HEK293 (cell line): ENCODE results near the gene PADI3.

Experiments
- CTCF ChIA-PET: fragments of 350-600 bp; formaldehyde crosslinking; extraction: SDS; loops from one replicate; lab custom pipeline; 2021; ENCODE audit warnings: antibody characterized with exemption; lab: Yijun Ruan, JAX
- POLR2A ChIA-PET: fragments of 300-600 bp; formaldehyde crosslinking; extraction: SDS; loops from one replicate; lab custom pipeline; 2020; ENCODE audit warnings: antibody characterized with exemption, inconsistent platforms; lab: Yijun Ruan, JAX
- H3K27ac ChIP-seq: fragments of 200-500 bp; sonication (Bioruptor generic); 2 replicates; pipeline ENCODE4 v1.5.1; 2014; ENCODE audit warnings: low read depth, low read length, control low read depth, inconsistent platforms; ENCODE audit errors: extremely low read depth
- H3K36me3 ChIP-seq, 2 experiments: fragments of 200-500 bp in 1 of 2; sonication (Bioruptor generic) in 1 of 2; 1 replicate in 1 of 2; 2 replicates in 1 of 2; pipeline ENCODE4 v1.5.1; 2014 to 2017; ENCODE audit warnings: inconsistent platforms in 2 of 2, low read length in 2 of 2; ENCODE audit not compliant: control insufficient read depth in 2 of 2, insufficient read depth in 1 of 2
- H3K4me1 ChIP-seq: fragments of 200-500 bp; sonication (Bioruptor generic); 2 replicates; pipeline ENCODE4 v1.5.1; 2014; ENCODE audit warnings: mild to moderate bottlenecking, low read length, inconsistent platforms; ENCODE audit not compliant: control insufficient read depth, insufficient read depth
- H3K4me3 ChIP-seq: 2 replicates; pipeline ENCODE4 v1.5.1; 2011; ENCODE audit warnings: low read depth, mild to moderate bottlenecking, control low read depth, low read length, moderate library complexity
- H3K9me3 ChIP-seq: fragments of 200-500 bp; sonication (Bioruptor generic); 2 replicates; pipeline ENCODE4 v1.5.1; 2014; ENCODE audit warnings: low read depth, low read length, inconsistent platforms; ENCODE audit not compliant: control insufficient read depth, insufficient read depth
- BCL11A ChIP-seq: fragments of 450-650 bp; formaldehyde crosslinking; IDR thresholded peaks from 2 replicates; pipeline ENCODE4 v1.5.1; 2016; ENCODE audit warnings: low read depth, missing biosample characterization, missing genetic modification characterization
- FEZF1 ChIP-seq: fragments of 450-650 bp; formaldehyde crosslinking; IDR thresholded peaks from 2 replicates; pipeline ENCODE4 v1.5.1; 2016; ENCODE audit warnings: missing biosample characterization, missing genetic modification characterization
- SCRT1 ChIP-seq: fragments of 450-650 bp; formaldehyde crosslinking; IDR thresholded peaks from 2 replicates; pipeline ENCODE4 v1.5.1; 2016; ENCODE audit warnings: missing biosample characterization, missing genetic modification characterization, borderline replicate concordance
- SCRT2 ChIP-seq: fragments of 450-650 bp; formaldehyde crosslinking; IDR thresholded peaks from 2 replicates; pipeline ENCODE4 v1.5.1; 2016; ENCODE audit warnings: missing biosample characterization, missing genetic modification characterization
- SP7 ChIP-seq: fragments of 450-650 bp; formaldehyde crosslinking; IDR thresholded peaks from 2 replicates; pipeline ENCODE4 v1.5.1; 2016; ENCODE audit warnings: missing biosample characterization, missing genetic modification characterization
- TCF7L2 ChIP-seq: IDR thresholded peaks from 2 replicates; pipeline ENCODE4 v1.6.1; 2011; ENCODE audit warnings: low read depth, mild to moderate bottlenecking, inconsistent platforms, low read length, moderate library complexity, borderline replicate concordance
- ZBTB21 ChIP-seq: fragments of 450-650 bp; formaldehyde crosslinking; IDR thresholded peaks from 2 replicates; pipeline ENCODE4 v1.5.1; 2017; ENCODE audit warnings: missing biosample characterization, missing genetic modification characterization
- ZEB2 ChIP-seq: fragments of 450-650 bp; formaldehyde crosslinking; IDR thresholded peaks from 2 replicates; pipeline ENCODE4 v1.5.1; 2016; ENCODE audit warnings: missing biosample characterization, missing genetic modification characterization
- ZFHX2 ChIP-seq: fragments of 450-650 bp; formaldehyde crosslinking; conservative IDR thresholded peaks from 2 replicates; pipeline ENCODE4 v1.5.1; 2016; ENCODE audit warnings: missing biosample characterization, missing genetic modification characterization
- ZFP3 ChIP-seq: fragments of 450-650 bp; formaldehyde crosslinking; IDR thresholded peaks from 2 replicates; pipeline ENCODE4 v1.5.1; 2016; ENCODE audit warnings: low read depth, missing biosample characterization, missing genetic modification characterization
- ZFP41 ChIP-seq: fragments of 450-650 bp; formaldehyde crosslinking; IDR thresholded peaks from 2 replicates; pipeline ENCODE4 v1.5.1; 2016; ENCODE audit warnings: missing biosample characterization, missing genetic modification characterization, borderline replicate concordance
- ZIC2 ChIP-seq: fragments of 450-650 bp; formaldehyde crosslinking; IDR thresholded peaks from 2 replicates; pipeline ENCODE4 v1.5.1; 2016; ENCODE audit warnings: missing biosample characterization, missing genetic modification characterization
- ZNF132 ChIP-seq: fragments of 450-650 bp; formaldehyde crosslinking; IDR thresholded peaks from 2 replicates; pipeline ENCODE4 v1.5.1; 2017; ENCODE audit warnings: missing biosample characterization, missing genetic modification characterization, borderline replicate concordance
- ZNF16 ChIP-seq: fragments of 450-650 bp; formaldehyde crosslinking; IDR thresholded peaks from 2 replicates; pipeline ENCODE4 v1.5.1; 2016; ENCODE audit warnings: low read depth, missing biosample characterization, missing genetic modification characterization
- ZNF175 ChIP-seq: fragments of 450-650 bp; formaldehyde crosslinking; IDR thresholded peaks from 2 replicates; pipeline ENCODE4 v1.5.1; 2016; ENCODE audit warnings: missing biosample characterization, missing genetic modification characterization
- ZNF202 ChIP-seq: fragments of 450-650 bp; formaldehyde crosslinking; IDR thresholded peaks from 2 replicates; pipeline ENCODE4 v1.5.1; 2016; ENCODE audit warnings: missing biosample characterization, missing genetic modification characterization, borderline replicate concordance
- ZNF350 ChIP-seq: fragments of 450-650 bp; formaldehyde crosslinking; IDR thresholded peaks from 2 replicates; pipeline ENCODE4 v1.5.0; 2017; ENCODE audit warnings: missing biosample characterization, mild to moderate bottlenecking, missing genetic modification characterization
- ZNF555 ChIP-seq: fragments of 450-650 bp; formaldehyde crosslinking; conservative IDR thresholded peaks from 2 replicates; pipeline ENCODE4 v1.5.1; 2017; ENCODE audit warnings: missing biosample characterization, mild to moderate bottlenecking, missing genetic modification characterization, inconsistent platforms
- ZNF610 ChIP-seq: fragments of 450-650 bp; formaldehyde crosslinking; IDR thresholded peaks from 2 replicates; pipeline ENCODE4 v1.5.1; 2016; ENCODE audit warnings: missing biosample characterization, missing genetic modification characterization, borderline replicate concordance
- ZNF621 ChIP-seq: fragments of 450-650 bp; formaldehyde crosslinking; IDR thresholded peaks from 2 replicates; pipeline ENCODE4 v1.5.1; 2017; ENCODE audit warnings: missing biosample characterization, missing genetic modification characterization
- ZSCAN16 ChIP-seq: fragments of 450-650 bp; formaldehyde crosslinking; IDR thresholded peaks from 2 replicates; pipeline ENCODE4 v1.5.1; 2016; ENCODE audit warnings: missing biosample characterization, missing genetic modification characterization
- TF ChIP-seq, protein P1 (sequence below): fragments of 450-650 bp; formaldehyde crosslinking; IDR thresholded peaks from 2 replicates; pipeline ENCODE4 v1.5.1; 2017; ENCODE audit warnings: missing biosample characterization, missing genetic modification characterization

The PADI3 gene

DNA sequence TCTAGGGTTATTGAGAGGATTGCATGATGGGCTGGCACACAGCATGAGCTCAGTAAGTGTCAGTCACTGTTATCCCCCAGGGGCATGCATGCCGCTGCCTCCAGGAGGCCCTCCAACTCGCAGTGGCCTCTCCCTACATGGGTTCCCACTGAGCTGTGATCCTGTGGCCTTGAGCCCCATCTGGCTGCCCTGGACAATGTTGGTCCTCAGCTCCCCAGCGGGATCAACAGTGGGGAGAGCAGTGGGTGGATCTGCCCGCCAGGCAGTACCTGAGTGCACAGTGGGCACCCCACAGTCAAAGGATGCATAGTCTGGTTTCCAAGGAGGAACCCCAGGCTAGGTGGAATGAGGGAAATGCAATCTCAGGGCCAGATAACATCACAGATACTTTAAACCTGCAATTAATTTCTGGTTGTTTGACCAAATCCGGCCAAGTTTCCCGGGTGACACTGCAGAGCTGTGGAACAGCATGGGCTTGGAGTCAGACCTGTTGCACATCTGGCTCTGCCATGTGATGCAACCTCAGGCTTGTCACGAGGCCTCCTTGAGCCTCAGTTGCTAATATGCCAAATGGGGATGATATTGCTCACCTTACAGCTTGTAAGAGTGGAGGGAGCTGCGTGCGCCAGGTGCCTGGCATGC is 9.3 kb downstream of the PADI3 start:
- ChIA-PET CTCF (interaction anchor here (0.6 to 5.7 kb wide), 4 partner anchors 16 to 297 kb away, joined by 3 to 25 read pairs (median 8); no protein-coding TSS in a partner anchor), POLR2A (no interaction called here)
- Histone ChIP-seq H3K4me1 (no peaks in the 10 kb centered on the region), H3K36me3 (no peaks in the 10 kb centered on the region), H3K4me3 (no peak overlapping the region), H3K27ac (no peak overlapping the region), H3K9me3 (no peaks in the 10 kb centered on the region)
- TF ChIP-seq ZIC2 (tag by site-specific recombination) = peak; percentile 94
- TF ChIP-seq SP7 = no peak
- no peak for TF ChIP-seq ZNF350 (tag by site-specific recombination)
- no peak for TF ChIP-seq ZFP41
- peak; percentile 82 for TF ChIP-seq SCRT1 (tag by site-specific recombination)
- peak; percentile 96 for TF ChIP-seq SCRT2 (tag by site-specific recombination)
- TF ChIP-seq BCL11A (tag by site-specific recombination) = no peak
- TF ChIP-seq ZEB2 = no peak
- no peak for TF ChIP-seq TCF7L2
- TF ChIP-seq ZNF175 = no peak

DNA sequence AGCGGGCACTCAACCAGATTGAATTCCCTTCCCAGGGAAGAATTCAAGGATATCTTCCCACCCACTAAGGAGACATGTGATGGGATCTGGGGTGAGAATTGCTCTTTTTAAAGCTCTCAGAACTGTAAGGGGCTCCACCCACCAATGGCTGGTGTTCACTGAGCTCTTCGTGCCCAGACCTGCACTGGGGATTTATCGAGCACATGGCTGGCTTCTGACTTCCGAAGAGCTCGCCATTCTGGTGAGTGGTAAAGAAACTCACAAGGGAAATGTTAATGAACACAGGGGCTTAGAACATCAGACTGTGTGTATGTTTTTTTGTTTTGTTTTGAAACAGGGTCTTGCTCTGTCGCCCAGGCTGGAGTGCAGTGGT is 9.8 kb downstream of the PADI3 start:
- no peaks in the 10 kb centered on the region for H3K4me1 ChIP-seq
- TF ChIP-seq ZNF132 (tag by site-specific recombination) (no peak), ZNF621 (tag by site-specific recombination) (no peak), FEZF1 (tag by site-specific recombination) (no peak), SCRT1 (tag by site-specific recombination) (peak; percentile 4; the same call in 1 of the 2 replicates), SCRT2 (tag by site-specific recombination) (0 out of 2 replicates have a peak, but pooled peaks have one; percentile 23), ZNF610 (tag by site-specific recombination) (no peak), BCL11A (tag by site-specific recombination) (no peak), ZFP3 (no peak), ZSCAN16 (tag by site-specific recombination) (no peak), ZNF202 (tag by site-specific recombination) (no peak), ZNF16 (tag by site-specific recombination) (no peak), ZBTB21 (tag by site-specific recombination) (no peak)
- TF ChIP-seq, protein P1, sequence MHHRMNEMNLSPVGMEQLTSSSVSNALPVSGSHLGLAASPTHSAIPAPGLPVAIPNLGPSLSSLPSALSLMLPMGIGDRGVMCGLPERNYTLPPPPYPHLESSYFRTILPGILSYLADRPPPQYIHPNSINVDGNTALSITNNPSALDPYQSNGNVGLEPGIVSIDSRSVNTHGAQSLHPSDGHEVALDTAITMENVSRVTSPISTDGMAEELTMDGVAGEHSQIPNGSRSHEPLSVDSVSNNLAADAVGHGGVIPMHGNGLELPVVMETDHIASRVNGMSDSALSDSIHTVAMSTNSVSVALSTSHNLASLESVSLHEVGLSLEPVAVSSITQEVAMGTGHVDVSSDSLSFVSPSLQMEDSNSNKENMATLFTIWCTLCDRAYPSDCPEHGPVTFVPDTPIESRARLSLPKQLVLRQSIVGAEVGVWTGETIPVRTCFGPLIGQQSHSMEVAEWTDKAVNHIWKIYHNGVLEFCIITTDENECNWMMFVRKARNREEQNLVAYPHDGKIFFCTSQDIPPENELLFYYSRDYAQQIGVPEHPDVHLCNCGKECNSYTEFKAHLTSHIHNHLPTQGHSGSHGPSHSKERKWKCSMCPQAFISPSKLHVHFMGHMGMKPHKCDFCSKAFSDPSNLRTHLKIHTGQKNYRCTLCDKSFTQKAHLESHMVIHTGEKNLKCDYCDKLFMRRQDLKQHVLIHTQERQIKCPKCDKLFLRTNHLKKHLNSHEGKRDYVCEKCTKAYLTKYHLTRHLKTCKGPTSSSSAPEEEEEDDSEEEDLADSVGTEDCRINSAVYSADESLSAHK = no peak
- H3K36me3 ChIP-seq = no peaks in the 10 kb centered on the region
- no peak overlapping the region for H3K4me3 ChIP-seq
- ChIA-PET CTCF (interaction anchor here (0.6 to 5.7 kb wide), 8 partner anchors 16 to 1713 kb away, joined by 3 to 25 read pairs (median 5); no protein-coding TSS in a partner anchor), POLR2A (no interaction called here)
- no peak overlapping the region for H3K27ac ChIP-seq
- no peaks in the 10 kb centered on the region for H3K9me3 ChIP-seq

DNA sequence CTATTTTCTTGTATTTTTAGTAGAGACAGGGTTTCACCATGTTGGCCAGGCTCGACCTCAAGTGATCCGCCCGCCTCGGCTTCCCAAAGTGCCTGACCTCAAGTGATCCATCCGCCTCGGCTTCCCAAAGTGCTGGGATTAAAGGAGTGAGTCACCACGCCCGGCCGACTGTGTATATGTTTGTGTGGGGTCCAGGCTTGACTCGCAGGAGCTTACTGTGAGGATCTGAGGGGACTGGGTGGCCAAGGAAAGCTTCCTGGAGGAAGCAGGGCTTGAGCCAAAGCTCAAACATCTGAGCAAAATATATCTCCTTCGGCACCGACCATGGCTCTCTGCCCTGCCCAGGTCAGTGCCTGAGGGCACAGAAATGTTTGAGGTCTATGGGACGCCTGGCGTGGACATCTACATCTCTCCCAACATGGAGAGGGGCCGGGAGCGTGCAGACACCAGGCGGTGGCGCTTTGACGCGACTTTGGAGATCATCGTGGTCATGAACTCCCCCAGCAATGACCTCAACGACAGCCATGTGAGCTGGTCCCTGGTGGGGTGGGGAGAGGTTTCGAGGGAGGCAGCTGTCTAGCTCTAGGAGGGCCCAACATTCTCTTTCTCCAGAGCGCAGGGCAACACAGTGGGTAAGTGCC is 10.5 kb downstream of the PADI3 start:
- CTCF ChIA-PET = interaction anchor here (0.6 to 5.7 kb wide), 7 partner anchors 15 to 1713 kb away, joined by 3 to 25 read pairs (median 6); no protein-coding TSS in a partner anchor
- Histone ChIP-seq H3K27ac (no peak overlapping the region), H3K36me3 (no peaks in the 10 kb centered on the region), H3K9me3 (no peaks in the 10 kb centered on the region), H3K4me3 (no peak overlapping the region), H3K4me1 (no peaks in the 10 kb centered on the region)
- TF ChIP-seq ZNF555 = no peak
- TF ChIP-seq ZFHX2 (tag by site-specific recombination) = 0 out of 2 replicates have a peak, but pooled peaks have one; percentile 1
- POLR2A ChIA-PET = no interaction called here
